PC-3 (cell line): ENCODE measurements around the gene NOTCH1.

Experiments used
- EZH2 ChIP-seq: fragments of 300-600 bp; sonication (generic); IDR thresholded peaks from one replicate; pipeline ENCODE4 v1.6.1; 2017; ENCODE audit warnings: antibody characterized with exemption, mild to moderate bottlenecking, low read length; ENCODE audit not compliant: unreplicated experiment
- EZH2phosphoT487 ChIP-seq: fragments of 300-600 bp; sonication (generic); IDR thresholded peaks from 2 replicates; pipeline ENCODE4 v1.6.1; 2018; ENCODE audit warnings: mild to moderate bottlenecking, antibody characterized with exemption, low read length, borderline replicate concordance
- TF ChIP-seq, protein P1 (sequence below): fragments of 300-600 bp; sonication (generic); conservative IDR thresholded peaks from 2 replicates; pipeline ENCODE4 v1.5.1; 2017; ENCODE audit warnings: antibody characterized with exemption, low read depth, mild to moderate bottlenecking, low read length

DNA sequence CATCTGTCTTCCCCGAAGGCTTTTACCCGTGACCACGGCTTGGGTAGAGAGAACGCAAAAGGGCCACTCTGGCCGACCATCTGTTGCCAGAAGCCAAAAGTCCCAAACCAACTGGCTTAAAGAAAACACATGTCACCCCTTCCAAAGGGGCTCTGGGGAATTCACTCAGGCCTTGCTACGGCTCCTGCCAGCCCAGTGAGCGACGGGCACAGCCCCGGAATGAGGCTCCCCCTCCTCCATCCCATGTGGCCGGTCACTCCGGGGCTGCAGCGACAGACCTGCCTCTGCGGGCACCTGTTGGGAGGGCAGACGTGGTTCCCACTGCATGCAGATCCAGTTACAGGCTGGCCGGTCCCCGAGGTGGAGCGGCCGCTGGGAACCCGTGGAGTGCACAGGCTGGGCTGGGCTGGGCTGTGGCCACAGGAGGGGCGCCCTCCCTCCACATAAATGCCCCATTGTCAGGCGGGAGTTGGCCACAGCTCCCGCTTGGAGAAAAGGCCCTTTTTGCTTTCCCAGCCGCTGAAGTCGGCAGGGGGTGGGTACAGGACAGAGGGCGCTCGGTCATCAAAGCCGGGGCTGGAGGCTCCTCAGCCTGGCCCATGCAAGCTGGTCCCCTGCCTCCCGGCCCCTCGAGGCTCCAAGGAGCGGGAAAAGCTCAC, 19.9 kb downstream of the NOTCH1 start:
- TF ChIP-seq, protein P1, sequence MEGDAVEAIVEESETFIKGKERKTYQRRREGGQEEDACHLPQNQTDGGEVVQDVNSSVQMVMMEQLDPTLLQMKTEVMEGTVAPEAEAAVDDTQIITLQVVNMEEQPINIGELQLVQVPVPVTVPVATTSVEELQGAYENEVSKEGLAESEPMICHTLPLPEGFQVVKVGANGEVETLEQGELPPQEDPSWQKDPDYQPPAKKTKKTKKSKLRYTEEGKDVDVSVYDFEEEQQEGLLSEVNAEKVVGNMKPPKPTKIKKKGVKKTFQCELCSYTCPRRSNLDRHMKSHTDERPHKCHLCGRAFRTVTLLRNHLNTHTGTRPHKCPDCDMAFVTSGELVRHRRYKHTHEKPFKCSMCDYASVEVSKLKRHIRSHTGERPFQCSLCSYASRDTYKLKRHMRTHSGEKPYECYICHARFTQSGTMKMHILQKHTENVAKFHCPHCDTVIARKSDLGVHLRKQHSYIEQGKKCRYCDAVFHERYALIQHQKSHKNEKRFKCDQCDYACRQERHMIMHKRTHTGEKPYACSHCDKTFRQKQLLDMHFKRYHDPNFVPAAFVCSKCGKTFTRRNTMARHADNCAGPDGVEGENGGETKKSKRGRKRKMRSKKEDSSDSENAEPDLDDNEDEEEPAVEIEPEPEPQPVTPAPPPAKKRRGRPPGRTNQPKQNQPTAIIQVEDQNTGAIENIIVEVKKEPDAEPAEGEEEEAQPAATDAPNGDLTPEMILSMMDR = no peak
- TF ChIP-seq EZH2 (no peak), EZH2phosphoT487 (no peak)
